WTC11 (cell line): Measurements from ENCODE around the gene AMN. TPM values are rescaled to one million over a fixed set of nuclear protein-coding genes. Genes with fewer than 3 reads are reported as not detected.

Source experiments
- ATAC-seq: fragments of 200-7000 bp; cut with Tn5 transposase; 2 replicates; pipeline ENCODE4 v1.10.0; 2021; ENCODE audit warnings: mild to moderate bottlenecking, moderate library complexity
- CTCF ChIA-PET: fragments of 300-600 bp; sonication (Branson Sonifier 250); formaldehyde crosslinking; loops from one replicate; lab custom pipeline; 2021; ENCODE audit warnings: antibody characterized with exemption; lab: Charles Lee
- POLR2A ChIA-PET: fragments of 350-600 bp; sonication (Branson Sonifier 250); formaldehyde crosslinking; loops from one replicate; lab custom pipeline; 2021; ENCODE audit warnings: antibody characterized with exemption; lab: Charles Lee
- DNase-seq: peaks from one replicate; pipeline ENCODE4 v3.0.0; 2021; ENCODE audit warnings: low spot score
- H3K27ac Mint-ChIP-seq: 2 replicates; pipeline ENCODE4 v1.8.0; 2021; ENCODE audit warnings: mixed read lengths
- H3K27me3 Mint-ChIP-seq: 2 replicates; pipeline ENCODE4 v1.8.0; 2021; ENCODE audit warnings: low read depth, mild to moderate bottlenecking, moderate library complexity, mixed read lengths
- H3K36me3 Mint-ChIP-seq: 2 replicates; pipeline ENCODE4 v1.8.0; 2021; ENCODE audit warnings: mixed read lengths
- H3K4me1 Mint-ChIP-seq: 2 replicates; pipeline ENCODE4 v1.8.0; 2022; ENCODE audit warnings: mixed read lengths
- H3K4me3 Mint-ChIP-seq: 2 replicates; pipeline ENCODE4 v1.8.0; 2021; ENCODE audit warnings: mild to moderate bottlenecking, moderate library complexity, mixed read lengths
- H3K9me3 Mint-ChIP-seq: 2 replicates; pipeline ENCODE4 v1.8.0; 2021; ENCODE audit warnings: mixed read lengths
- ATF1 ChIP-seq: sonication (generic); formaldehyde crosslinking; IDR thresholded peaks from 2 replicates; pipeline ENCODE4 v1.8.1; 2023; ENCODE audit warnings: mild to moderate bottlenecking, moderate library complexity, missing genetic modification reagents
- ATF6 ChIP-seq: sonication (generic); formaldehyde crosslinking; IDR thresholded peaks from 2 replicates; pipeline ENCODE4 v1.8.1; 2023; ENCODE audit warnings: mild to moderate bottlenecking, missing genetic modification reagents
- CREB1 ChIP-seq: sonication (generic); formaldehyde crosslinking; IDR thresholded peaks from 2 replicates; pipeline ENCODE4 v1.8.0; 2023; ENCODE audit warnings: mild to moderate bottlenecking, missing genetic modification reagents
- ESRRA ChIP-seq: sonication (generic); formaldehyde crosslinking; IDR thresholded peaks from 2 replicates; pipeline ENCODE4 v1.8.1; 2022; ENCODE audit warnings: mild to moderate bottlenecking, missing genetic modification reagents, borderline replicate concordance
- ETV6 ChIP-seq: sonication (generic); formaldehyde crosslinking; IDR thresholded peaks from 2 replicates; pipeline ENCODE4 v1.8.1; 2022; ENCODE audit warnings: mild to moderate bottlenecking, missing genetic modification reagents
- HMGA2 ChIP-seq: fragments of 250-450 bp; sonication (Bioruptor Pico); IDR thresholded peaks from 2 replicates; pipeline ENCODE4 v1.4.0; 2021; ENCODE audit warnings: mild to moderate bottlenecking, moderate library complexity
- HMGXB4 ChIP-seq: sonication (generic); formaldehyde crosslinking; IDR thresholded peaks from 2 replicates; pipeline ENCODE4 v1.8.1; 2023; ENCODE audit warnings: mild to moderate bottlenecking, moderate library complexity, missing genetic modification reagents
- MYBL2 ChIP-seq: sonication (generic); formaldehyde crosslinking; IDR thresholded peaks from 2 replicates; pipeline ENCODE4 v1.8.1; 2023; ENCODE audit warnings: mild to moderate bottlenecking, moderate library complexity, missing genetic modification reagents
- NFYB ChIP-seq: sonication (generic); formaldehyde crosslinking; conservative IDR thresholded peaks from 2 replicates; pipeline ENCODE4 v1.8.0; 2022; ENCODE audit warnings: low read depth, missing genetic modification reagents
- NR3C1 ChIP-seq: sonication (generic); formaldehyde crosslinking; conservative IDR thresholded peaks from 2 replicates; pipeline ENCODE4 v1.8.1; 2023; ENCODE audit warnings: low read depth, mild to moderate bottlenecking, missing genetic modification reagents
- PRRX2 ChIP-seq: fragments of 250-450 bp; sonication (Bioruptor Pico); IDR thresholded peaks from 2 replicates; pipeline ENCODE4 v1.8.0; 2021; ENCODE audit warnings: mild to moderate bottlenecking
- SMAD3 ChIP-seq: sonication (generic); formaldehyde crosslinking; IDR thresholded peaks from 2 replicates; pipeline ENCODE4 v1.8.0; 2022; ENCODE audit warnings: missing genetic modification reagents, mild to moderate bottlenecking, borderline replicate concordance
- SMAD4 ChIP-seq: sonication (generic); formaldehyde crosslinking; IDR thresholded peaks from 2 replicates; pipeline ENCODE4 v1.8.0; 2022; ENCODE audit warnings: mild to moderate bottlenecking, missing genetic modification reagents
- ZBTB21 ChIP-seq: sonication (generic); formaldehyde crosslinking; IDR thresholded peaks from 2 replicates; pipeline ENCODE4 v1.8.1; 2023; ENCODE audit warnings: mild to moderate bottlenecking, missing genetic modification reagents, borderline replicate concordance
- ZNF219 ChIP-seq: sonication (generic); formaldehyde crosslinking; IDR thresholded peaks from 2 replicates; pipeline ENCODE4 v1.8.0; 2023; ENCODE audit warnings: missing genetic modification reagents, mild to moderate bottlenecking, borderline replicate concordance
- ZNF232 ChIP-seq: sonication (generic); formaldehyde crosslinking; IDR thresholded peaks from 2 replicates; pipeline ENCODE4 v1.8.0; 2022; ENCODE audit warnings: mild to moderate bottlenecking, missing genetic modification reagents
- ZNF317 ChIP-seq: sonication (generic); formaldehyde crosslinking; IDR thresholded peaks from 2 replicates; pipeline ENCODE4 v1.8.1; 2023; ENCODE audit warnings: low read depth, mild to moderate bottlenecking, moderate library complexity, missing genetic modification reagents, borderline replicate concordance
- ZNF423 ChIP-seq: fragments of 250-450 bp; sonication (Bioruptor Pico); IDR thresholded peaks from 2 replicates; pipeline ENCODE4 v2.1.2; 2022; ENCODE audit warnings: mild to moderate bottlenecking, moderate library complexity
- total RNA-seq: library from RNA; stranded (reverse); gene quantifications from 3 replicates; pipeline ENCODE4 v1.2.3, GENCODE V29; 2021
- TF ChIP-seq, protein P1 (sequence below): sonication (generic); formaldehyde crosslinking; IDR thresholded peaks from 2 replicates; pipeline ENCODE4 v1.8.1; 2023; ENCODE audit warnings: mild to moderate bottlenecking, missing genetic modification reagents, borderline replicate concordance
- TF ChIP-seq, protein P2 (sequence below): fragments of 250-450 bp; sonication (Bioruptor Pico); IDR thresholded peaks from 2 replicates; pipeline ENCODE4 v1.9.0; 2021; ENCODE audit warnings: moderate library complexity, mild to moderate bottlenecking, inconsistent platforms, borderline replicate concordance

AMN gene
- total RNA-seq, 1 experiment from 2014 or later: 2.8 TPM

GRCh38 chr14:102933618-102934231 is 11.3 kb downstream of the AMN start (continued):
- no peak for TF ChIP-seq HMGXB4 (CRISPR knock-in tag)
- TF ChIP-seq ZNF219 (CRISPR knock-in tag): no peak

GRCh38 chr14:102935756-102936155 is 13.3 kb downstream of the AMN start:
- Mint-ChIP-seq H3K36me3 (peaks cover 25% of the 10 kb centered on the region), H3K27me3 (peaks cover 9% of the 10 kb centered on the region), H3K4me3 (no peak overlapping the region), H3K27ac (no peak overlapping the region), H3K4me1 (no peaks in the 10 kb centered on the region; the same call in 1 of the 2 replicates), H3K9me3 (no peaks in the 10 kb centered on the region)
- POLR2A ChIA-PET: no interaction called here
- TF ChIP-seq MYBL2 (CRISPR knock-in tag): no peak
- TF ChIP-seq SMAD3 (CRISPR knock-in tag): no peak
- TF ChIP-seq ZNF423 (CRISPR knock-in tag): no peak
- TF ChIP-seq NR3C1 (CRISPR knock-in tag): no peak
- TF ChIP-seq, protein P1, sequence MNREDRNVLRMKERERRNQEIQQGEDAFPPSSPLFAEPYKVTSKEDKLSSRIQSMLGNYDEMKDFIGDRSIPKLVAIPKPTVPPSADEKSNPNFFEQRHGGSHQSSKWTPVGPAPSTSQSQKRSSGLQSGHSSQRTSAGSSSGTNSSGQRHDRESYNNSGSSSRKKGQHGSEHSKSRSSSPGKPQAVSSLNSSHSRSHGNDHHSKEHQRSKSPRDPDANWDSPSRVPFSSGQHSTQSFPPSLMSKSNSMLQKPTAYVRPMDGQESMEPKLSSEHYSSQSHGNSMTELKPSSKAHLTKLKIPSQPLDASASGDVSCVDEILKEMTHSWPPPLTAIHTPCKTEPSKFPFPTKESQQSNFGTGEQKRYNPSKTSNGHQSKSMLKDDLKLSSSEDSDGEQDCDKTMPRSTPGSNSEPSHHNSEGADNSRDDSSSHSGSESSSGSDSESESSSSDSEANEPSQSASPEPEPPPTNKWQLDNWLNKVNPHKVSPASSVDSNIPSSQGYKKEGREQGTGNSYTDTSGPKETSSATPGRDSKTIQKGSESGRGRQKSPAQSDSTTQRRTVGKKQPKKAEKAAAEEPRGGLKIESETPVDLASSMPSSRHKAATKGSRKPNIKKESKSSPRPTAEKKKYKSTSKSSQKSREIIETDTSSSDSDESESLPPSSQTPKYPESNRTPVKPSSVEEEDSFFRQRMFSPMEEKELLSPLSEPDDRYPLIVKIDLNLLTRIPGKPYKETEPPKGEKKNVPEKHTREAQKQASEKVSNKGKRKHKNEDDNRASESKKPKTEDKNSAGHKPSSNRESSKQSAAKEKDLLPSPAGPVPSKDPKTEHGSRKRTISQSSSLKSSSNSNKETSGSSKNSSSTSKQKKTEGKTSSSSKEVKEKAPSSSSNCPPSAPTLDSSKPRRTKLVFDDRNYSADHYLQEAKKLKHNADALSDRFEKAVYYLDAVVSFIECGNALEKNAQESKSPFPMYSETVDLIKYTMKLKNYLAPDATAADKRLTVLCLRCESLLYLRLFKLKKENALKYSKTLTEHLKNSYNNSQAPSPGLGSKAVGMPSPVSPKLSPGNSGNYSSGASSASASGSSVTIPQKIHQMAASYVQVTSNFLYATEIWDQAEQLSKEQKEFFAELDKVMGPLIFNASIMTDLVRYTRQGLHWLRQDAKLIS: no peak
- no peak for TF ChIP-seq ZBTB21
- no peak for TF ChIP-seq ESRRA (CRISPR knock-in tag)
- no peak for TF ChIP-seq SMAD4 (CRISPR knock-in tag)
- TF ChIP-seq ZNF232 (CRISPR knock-in tag): no peak
- no peak for TF ChIP-seq PRRX2 (CRISPR knock-in tag)
- TF ChIP-seq NFYB: no peak
- TF ChIP-seq ATF1: no peak
- TF ChIP-seq CREB1 (CRISPR knock-in tag): no peak
- TF ChIP-seq, protein P2, sequence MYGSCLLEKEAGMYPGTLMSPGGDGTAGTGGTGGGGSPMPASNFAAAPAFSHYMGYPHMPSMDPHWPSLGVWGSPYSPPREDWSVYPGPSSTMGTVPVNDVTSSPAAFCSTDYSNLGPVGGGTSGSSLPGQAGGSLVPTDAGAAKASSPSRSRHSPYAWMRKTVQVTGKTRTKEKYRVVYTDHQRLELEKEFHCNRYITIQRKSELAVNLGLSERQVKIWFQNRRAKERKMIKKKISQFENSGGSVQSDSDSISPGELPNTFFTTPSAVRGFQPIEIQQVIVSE: no peak
- no peak for TF ChIP-seq ZNF219 (CRISPR knock-in tag)
- TF ChIP-seq ETV6: no peak
- TF ChIP-seq ZNF317 (CRISPR knock-in tag): no peak
- no peak for TF ChIP-seq ATF6
- TF ChIP-seq HMGA2 (CRISPR knock-in tag): no peak
- CTCF ChIA-PET: no interaction called here
- DNase-seq (no peak), ATAC-seq (no peak)
